OCI-LY1 (cell line): ENCODE data around the gene MICU1.

Source experiments
- CTCF ChIP-seq: fragments of 200-600 bp; sonication (generic), shearing (Covaris generic); IDR thresholded peaks from 2 replicates; pipeline ENCODE4 v1.5.1; 2017; ENCODE audit warnings: mild to moderate bottlenecking, antibody characterized with exemption, low read length, moderate library complexity, mixed read lengths
- EZH2 ChIP-seq: fragments of 200-600 bp; sonication (generic), shearing (Covaris generic); IDR thresholded peaks from 2 replicates; pipeline ENCODE4 v1.8.0; 2017; ENCODE audit warnings: borderline replicate concordance, mixed run types, mild to moderate bottlenecking, antibody characterized with exemption, low read length, moderate library complexity, mixed read lengths

DNA sequence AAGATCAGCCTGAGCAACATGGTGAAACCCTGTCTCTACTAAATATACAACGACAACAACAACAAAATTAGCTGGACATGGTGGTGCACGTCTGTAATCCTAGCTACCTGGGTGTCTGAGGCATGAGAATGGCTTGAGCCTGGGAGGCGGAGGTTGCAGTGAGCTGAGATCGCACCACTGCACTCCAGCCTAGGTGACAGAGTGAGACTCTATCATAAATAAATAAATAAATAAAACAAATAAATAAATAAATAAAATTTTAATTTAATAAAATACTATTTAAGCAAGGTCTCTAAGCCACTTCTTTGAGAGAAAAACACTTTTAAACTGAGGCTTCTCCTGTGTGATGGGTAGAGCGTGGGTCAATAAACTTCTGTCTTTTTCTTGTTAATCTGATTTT lies 38.3 kb downstream of the MICU1 start:
- TF ChIP-seq CTCF (no peak), EZH2 (no peak)
